Glutamatergic neuron (in vitro differentiated cells): ENCODE measurements around the gene PCDHB6. TPM values are rescaled to one million over a fixed set of nuclear protein-coding genes. Genes with fewer than 3 reads are reported as not detected.
"Not testable (repeated sequence)": the region's sequence is repeated elsewhere in the genome, so short reads cannot be mapped to it uniquely, and the experiment has no call there.

Experiments
- DNase-seq: peaks from one replicate; pipeline ENCODE4 v3.0.0; 2022
- H3K27ac Mint-ChIP-seq: one replicate; pipeline ENCODE4 v1.8.0; 2020; ENCODE audit warnings: mild to moderate bottlenecking, mixed read lengths, inconsistent platforms; ENCODE audit not compliant: unreplicated experiment
- H3K27me3 Mint-ChIP-seq: one replicate; pipeline ENCODE4 v1.8.0; 2020; ENCODE audit warnings: mild to moderate bottlenecking, moderate library complexity, mixed read lengths, inconsistent platforms; ENCODE audit not compliant: unreplicated experiment
- H3K36me3 Mint-ChIP-seq: one replicate; pipeline ENCODE4 v1.8.0; 2020; ENCODE audit warnings: mild to moderate bottlenecking, mixed read lengths, inconsistent platforms; ENCODE audit not compliant: unreplicated experiment
- H3K4me1 Mint-ChIP-seq: one replicate; pipeline ENCODE4 v1.8.0; 2020; ENCODE audit warnings: mild to moderate bottlenecking, low read depth, mixed read lengths, inconsistent platforms; ENCODE audit not compliant: unreplicated experiment
- H3K4me3 Mint-ChIP-seq: one replicate; pipeline ENCODE4 v1.8.0; 2020; ENCODE audit warnings: mild to moderate bottlenecking, mixed read lengths, inconsistent platforms; ENCODE audit not compliant: unreplicated experiment
- H3K9me3 Mint-ChIP-seq: one replicate; pipeline ENCODE4 v1.8.0; 2020; ENCODE audit warnings: mild to moderate bottlenecking, moderate library complexity, mixed read lengths, inconsistent platforms; ENCODE audit not compliant: unreplicated experiment
- total RNA-seq: library from RNA; stranded (reverse); fragmentation: NEBNext Ultra II Directional; extraction: Animal tissue kit (Norgen Biotek cat#: 25700); gene quantifications from one replicate; pipeline ENCODE4 v1.2.1, GENCODE V29; 2021; ENCODE audit not compliant: unreplicated experiment
- TF ChIP-seq, protein P1 (sequence below): fragments of 200-600 bp; sonication (generic); IDR thresholded peaks from one replicate; pipeline ENCODE4 v1.5.0; 2021; ENCODE audit not compliant: partially characterized antibody, unreplicated experiment

The PCDHB6 gene
- total RNA-seq, 1 donor from 2014 or later, result 7.2 TPM

GRCh38 chr5:141177577-141178191 is 27.8 kb downstream of the PCDHB6 start, which contains the start of gene PCDHB8:
Gene PCDHB8 (plus strand): TSS chr5:141177790. CDS start chr5:141178035, 245 bp downstream.
- not testable (repeated sequence) for H3K4me1 Mint-ChIP-seq, H3K27me3 Mint-ChIP-seq, H3K27ac Mint-ChIP-seq, H3K4me3 Mint-ChIP-seq
- DNase-seq, result peak; percentile 41
- peaks cover 28% of the 10 kb centered on the region for H3K36me3 Mint-ChIP-seq
- peaks cover 14% of the 10 kb centered on the region for H3K9me3 Mint-ChIP-seq
- TF ChIP-seq, protein P1, sequence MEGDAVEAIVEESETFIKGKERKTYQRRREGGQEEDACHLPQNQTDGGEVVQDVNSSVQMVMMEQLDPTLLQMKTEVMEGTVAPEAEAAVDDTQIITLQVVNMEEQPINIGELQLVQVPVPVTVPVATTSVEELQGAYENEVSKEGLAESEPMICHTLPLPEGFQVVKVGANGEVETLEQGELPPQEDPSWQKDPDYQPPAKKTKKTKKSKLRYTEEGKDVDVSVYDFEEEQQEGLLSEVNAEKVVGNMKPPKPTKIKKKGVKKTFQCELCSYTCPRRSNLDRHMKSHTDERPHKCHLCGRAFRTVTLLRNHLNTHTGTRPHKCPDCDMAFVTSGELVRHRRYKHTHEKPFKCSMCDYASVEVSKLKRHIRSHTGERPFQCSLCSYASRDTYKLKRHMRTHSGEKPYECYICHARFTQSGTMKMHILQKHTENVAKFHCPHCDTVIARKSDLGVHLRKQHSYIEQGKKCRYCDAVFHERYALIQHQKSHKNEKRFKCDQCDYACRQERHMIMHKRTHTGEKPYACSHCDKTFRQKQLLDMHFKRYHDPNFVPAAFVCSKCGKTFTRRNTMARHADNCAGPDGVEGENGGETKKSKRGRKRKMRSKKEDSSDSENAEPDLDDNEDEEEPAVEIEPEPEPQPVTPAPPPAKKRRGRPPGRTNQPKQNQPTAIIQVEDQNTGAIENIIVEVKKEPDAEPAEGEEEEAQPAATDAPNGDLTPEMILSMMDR, result peak; percentile 26

DNA sequence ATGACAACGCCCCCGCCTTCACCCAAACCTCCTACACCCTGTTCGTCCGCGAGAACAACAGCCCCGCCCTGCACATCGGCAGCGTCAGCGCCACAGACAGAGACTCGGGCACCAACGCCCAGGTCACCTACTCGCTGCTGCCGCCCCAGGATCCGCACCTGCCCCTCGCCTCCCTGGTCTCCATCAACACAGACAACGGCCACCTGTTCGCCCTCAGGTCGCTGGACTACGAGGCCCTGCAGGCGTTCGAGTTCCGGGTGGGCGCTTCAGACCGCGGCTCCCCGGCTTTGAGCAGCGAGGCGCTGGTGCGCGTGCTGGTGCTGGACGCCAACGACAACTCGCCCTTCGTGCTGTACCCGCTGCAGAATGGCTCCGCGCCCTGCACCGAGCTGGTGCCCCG is 29.5 kb downstream of the PCDHB6 start:
- not testable (repeated sequence) for H3K4me1 Mint-ChIP-seq, H3K4me3 Mint-ChIP-seq, H3K27me3 Mint-ChIP-seq, DNase-seq, H3K27ac Mint-ChIP-seq
- Mint-ChIP-seq H3K9me3 (peaks cover 18% of the 10 kb centered on the region), H3K36me3 (peaks cover 31% of the 10 kb centered on the region)

DNA sequence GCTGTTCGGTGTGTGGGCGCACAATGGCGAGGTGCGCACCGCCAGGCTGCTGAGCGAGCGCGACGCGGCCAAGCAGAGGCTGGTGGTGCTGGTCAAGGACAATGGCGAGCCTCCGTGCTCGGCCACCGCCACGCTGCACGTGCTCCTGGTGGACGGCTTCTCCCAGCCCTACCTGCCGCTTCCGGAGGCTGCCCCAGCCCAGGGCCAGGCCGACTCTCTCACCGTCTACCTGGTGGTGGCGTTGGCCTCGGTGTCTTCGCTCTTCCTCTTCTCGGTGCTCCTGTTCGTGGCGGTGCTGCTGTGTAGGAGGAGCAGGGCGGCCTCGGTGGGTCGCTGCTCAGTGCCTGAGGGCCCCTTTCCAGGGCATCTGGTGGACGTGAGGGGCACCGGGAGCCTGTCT is 30.0 kb downstream of the PCDHB6 start:
- Mint-ChIP-seq H3K27me3 (peaks cover 13% of the 10 kb centered on the region), H3K36me3 (peaks cover 34% of the 10 kb centered on the region), H3K9me3 (peaks cover 20% of the 10 kb centered on the region)
- not testable (repeated sequence) for H3K4me3 Mint-ChIP-seq, DNase-seq, H3K27ac Mint-ChIP-seq, H3K4me1 Mint-ChIP-seq

DNA sequence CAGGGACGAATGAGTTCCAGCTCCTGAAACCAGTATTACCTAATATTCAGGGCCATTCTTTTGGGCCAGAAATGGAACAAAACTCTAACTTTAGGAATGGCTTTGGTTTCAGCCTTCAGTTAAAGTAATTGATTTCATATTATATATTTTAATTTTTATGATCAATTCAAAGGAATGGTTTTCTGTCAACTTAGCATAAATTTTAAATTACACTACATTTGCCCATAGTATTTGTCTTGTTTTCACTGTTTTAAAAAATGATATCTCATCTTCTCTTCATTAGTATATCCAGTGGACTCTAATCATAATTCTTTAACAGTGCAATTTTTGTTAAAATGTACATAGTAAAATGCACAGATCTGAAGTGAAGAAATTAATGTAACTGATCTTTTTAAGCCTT is 30.5 kb downstream of the PCDHB6 start:
- DNase-seq, result no peak
- TF ChIP-seq, protein P1, result no peak
- no peak overlapping the region for H3K27ac Mint-ChIP-seq
- no peak overlapping the region for H3K4me3 Mint-ChIP-seq
- H3K36me3 Mint-ChIP-seq, result peaks cover 33% of the 10 kb centered on the region
- no peaks in the 10 kb centered on the region for H3K4me1 Mint-ChIP-seq
- H3K9me3 Mint-ChIP-seq, result peaks cover 21% of the 10 kb centered on the region
- H3K27me3 Mint-ChIP-seq, result peaks cover 15% of the 10 kb centered on the region

- Mint-ChIP-seq H3K36me3 (peaks cover 46% of the 10 kb centered on the region), H3K9me3 (peaks cover 32% of the 10 kb centered on the region), H3K27me3 (peaks cover 15% of the 10 kb centered on the region), H3K27ac (peak within 1 kb of the TSS; percentile 79), H3K4me1 (no peaks in the 10 kb centered on the region), H3K4me3 (peak within 1 kb of the TSS; percentile 87)
- TF ChIP-seq, protein P1, result peak; percentile 50
- DNase-seq, result peak; percentile 47
These were observed 32.4 kb downstream of the PCDHB6 start, which contains the start of gene PCDHB16 for GRCh38 chr5:141182248-141182647. Gene PCDHB16 (plus strand): TSS chr5:141182387. CDS start chr5:141182560, 173 bp downstream.

DNA sequence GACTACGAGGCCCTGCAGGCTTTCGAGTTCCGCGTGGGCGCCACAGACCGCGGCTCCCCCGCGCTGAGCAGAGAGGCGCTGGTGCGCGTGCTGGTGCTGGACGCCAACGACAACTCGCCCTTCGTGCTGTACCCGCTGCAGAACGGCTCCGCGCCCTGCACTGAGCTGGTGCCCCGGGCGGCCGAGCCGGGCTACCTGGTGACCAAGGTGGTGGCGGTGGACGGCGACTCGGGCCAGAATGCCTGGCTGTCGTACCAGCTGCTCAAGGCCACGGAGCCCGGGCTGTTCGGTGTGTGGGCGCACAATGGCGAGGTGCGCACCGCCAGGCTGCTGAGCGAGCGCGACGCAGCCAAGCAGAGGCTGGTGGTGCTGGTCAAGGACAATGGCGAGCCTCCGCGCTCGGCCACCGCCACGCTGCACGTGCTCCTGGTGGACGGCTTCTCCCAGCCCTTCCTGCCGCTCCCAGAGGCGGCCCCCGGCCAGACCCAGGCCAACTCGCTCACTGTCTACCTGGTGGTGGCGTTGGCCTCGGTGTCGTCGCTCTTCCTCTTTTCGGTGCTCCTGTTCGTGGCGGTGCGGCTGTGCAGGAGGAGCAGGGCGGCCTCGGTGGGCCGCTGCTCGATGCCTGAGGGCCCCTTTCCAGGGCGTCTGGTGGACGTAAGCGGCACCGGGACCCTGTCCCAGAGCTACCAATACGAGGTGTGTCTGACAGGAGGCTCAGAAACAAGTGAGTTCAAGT is 34.4 kb downstream of the PCDHB6 start:
- not testable (repeated sequence) for DNase-seq, H3K4me3 Mint-ChIP-seq, H3K27ac Mint-ChIP-seq, H3K4me1 Mint-ChIP-seq
- Mint-ChIP-seq H3K27me3 (peaks cover 19% of the 10 kb centered on the region), H3K9me3 (peaks cover 38% of the 10 kb centered on the region), H3K36me3 (peaks cover 57% of the 10 kb centered on the region)
